ENCODE measurements around the gene TUSC1. TPM values are rescaled to one million over a fixed set of nuclear protein-coding genes. Genes with fewer than 3 reads are reported as not detected.

TUSC1 gene
- total RNA-seq, 1 donor: 10.5 TPM

DNA sequence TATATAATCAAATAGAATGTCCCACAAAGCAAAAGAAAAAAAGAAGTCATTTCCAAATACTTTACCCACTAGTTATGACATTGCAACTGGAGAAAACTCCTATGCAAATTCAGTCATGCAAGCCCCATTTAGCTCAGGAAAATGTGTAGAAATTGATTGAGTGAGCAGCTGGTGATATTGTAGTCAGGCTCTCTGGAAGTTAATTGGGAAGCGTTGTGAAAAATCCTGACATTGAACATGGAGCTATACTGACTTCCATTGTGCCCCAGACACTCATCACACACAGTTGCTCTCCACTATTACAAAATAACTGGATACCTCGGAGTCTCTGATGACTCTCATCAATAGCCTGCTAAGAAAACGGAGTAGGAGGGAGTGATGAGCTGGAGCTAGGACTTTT, 49.0 kb downstream of the TUSC1 start:
- H3K4me3 ChIP-seq (ENCODE audit: low read depth, low read length): no peak overlapping the region
- TF ChIP-seq, protein P1, sequence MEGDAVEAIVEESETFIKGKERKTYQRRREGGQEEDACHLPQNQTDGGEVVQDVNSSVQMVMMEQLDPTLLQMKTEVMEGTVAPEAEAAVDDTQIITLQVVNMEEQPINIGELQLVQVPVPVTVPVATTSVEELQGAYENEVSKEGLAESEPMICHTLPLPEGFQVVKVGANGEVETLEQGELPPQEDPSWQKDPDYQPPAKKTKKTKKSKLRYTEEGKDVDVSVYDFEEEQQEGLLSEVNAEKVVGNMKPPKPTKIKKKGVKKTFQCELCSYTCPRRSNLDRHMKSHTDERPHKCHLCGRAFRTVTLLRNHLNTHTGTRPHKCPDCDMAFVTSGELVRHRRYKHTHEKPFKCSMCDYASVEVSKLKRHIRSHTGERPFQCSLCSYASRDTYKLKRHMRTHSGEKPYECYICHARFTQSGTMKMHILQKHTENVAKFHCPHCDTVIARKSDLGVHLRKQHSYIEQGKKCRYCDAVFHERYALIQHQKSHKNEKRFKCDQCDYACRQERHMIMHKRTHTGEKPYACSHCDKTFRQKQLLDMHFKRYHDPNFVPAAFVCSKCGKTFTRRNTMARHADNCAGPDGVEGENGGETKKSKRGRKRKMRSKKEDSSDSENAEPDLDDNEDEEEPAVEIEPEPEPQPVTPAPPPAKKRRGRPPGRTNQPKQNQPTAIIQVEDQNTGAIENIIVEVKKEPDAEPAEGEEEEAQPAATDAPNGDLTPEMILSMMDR (IDR thresholded peaks at IDR 0.05; ENCODE audit: insufficient read depth, low read length): no peak
- no peak for DNase-seq (ENCODE audit: low read depth)

Data from fibroblast of the aortic adventitia (primary cell).